ENCODE measurements around the gene GIT1. TPM values are rescaled to one million over a fixed set of nuclear protein-coding genes. Genes with fewer than 3 reads are reported as not detected.
A peak's percentile ranks its signal among the peaks of the same experiment; 100 is the strongest.

Gene GIT1
- total and polyA plus RNA-seq, 2 of the 13 experiments (the other 11 are each of a cell fraction or from before 2014, with no cell fraction given), result 14.2 to 30.8 TPM

DNA sequence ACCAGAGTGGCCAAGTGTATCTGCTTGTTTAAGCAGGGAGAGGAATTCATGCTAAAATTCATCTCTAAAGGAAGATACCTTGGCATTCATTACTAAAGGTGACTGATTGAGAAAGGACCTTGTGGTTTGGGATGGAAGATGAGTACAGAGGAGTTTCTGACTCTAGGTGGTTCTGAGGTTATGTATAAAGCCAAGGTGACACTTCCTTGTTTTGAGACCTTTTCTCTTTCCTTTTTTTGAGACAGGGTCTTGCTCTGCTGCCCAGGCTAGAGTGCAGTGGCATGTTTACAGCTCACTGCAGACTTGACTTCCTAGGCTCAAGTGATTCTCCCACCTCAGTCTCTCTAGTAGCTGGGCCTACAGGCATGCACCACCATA, 31.7 kb downstream of the GIT1 start:
- H3K27ac ChIP-seq (ENCODE audit: extremely low read length, insufficient read depth, low read length), result no peak overlapping the region
- H3K27me3 ChIP-seq (ENCODE audit: control insufficient read depth in 1 of 2, insufficient read depth in 2 of 2, low read length in 2 of 2), result peaks cover 0 to 10% of the 10 kb centered on the region in 2 experiments; a peak in 2 of 5 replicates
- no peak for FAIRE-seq
- H3K36me3 ChIP-seq (replicated peaks in 1 of 2; ENCODE audit: control insufficient read depth in 1 of 2, insufficient read depth in 2 of 2, low read length in 2 of 2), result no peaks in the 10 kb centered on the region; a peak in 1 of 5 replicates
- no peak overlapping the region for H3K4me2 ChIP-seq (ENCODE audit: low read depth, low read length)
- 0 out of 2 replicates have a peak, but pooled peaks cover 2% of the 10 kb centered on the region for H4K20me1 ChIP-seq (ENCODE audit: insufficient read depth, low read length)
- no peak overlapping the region for H3K4me3 ChIP-seq (replicated peaks in 1 of 3; ENCODE audit: insufficient read depth in 1 of 3, low read depth in 2 of 3, low read length in 3 of 3)
- H3K4me1 ChIP-seq (ENCODE audit: insufficient read depth, low read length), result peaks cover 39% of the 10 kb centered on the region
- no peaks in the 10 kb centered on the region for H3K79me2 ChIP-seq (ENCODE audit: insufficient read depth, low read length)
- H3K9ac ChIP-seq (ENCODE audit: insufficient read depth, low read depth, low read length), result no peak overlapping the region
- DNase-seq (ENCODE audit: low spot score), result no peak
- in situ Hi-C loops (cut with HindIII; ENCODE audit: extremely low pct_ligation_motif_present, low pct_unique_long_range_greater_than_20kb) (no loop called here), intact Hi-C loops (cut with micrococcal nuclease; ENCODE audit: unreplicated experiment) (no loop called here)
- H3K9me3 ChIP-seq (ENCODE audit: low read length), result no peaks in the 10 kb centered on the region
- no TSS peak for BruUV-seq (replicated peaks)
- H2AFZ ChIP-seq (ENCODE audit: low read length), result no peak overlapping the region
- CTCF ChIA-PET (ENCODE audit: low intra/inter-chr PET ratio, low total read pairs), result no interaction called here
- ATAC-seq, result no peak
- POLR2A ChIA-PET, result no interaction called here
- no peak for TF ChIP-seq TRIM24 (CRISPR knock-in tag; IDR thresholded peaks at IDR 0.05)
- TF ChIP-seq ZNF121 (CRISPR knock-in tag; IDR thresholded peaks at IDR 0.05), result 0 out of 2 replicates have a peak, but pooled peaks have one; percentile 33
- TF ChIP-seq, protein P1, sequence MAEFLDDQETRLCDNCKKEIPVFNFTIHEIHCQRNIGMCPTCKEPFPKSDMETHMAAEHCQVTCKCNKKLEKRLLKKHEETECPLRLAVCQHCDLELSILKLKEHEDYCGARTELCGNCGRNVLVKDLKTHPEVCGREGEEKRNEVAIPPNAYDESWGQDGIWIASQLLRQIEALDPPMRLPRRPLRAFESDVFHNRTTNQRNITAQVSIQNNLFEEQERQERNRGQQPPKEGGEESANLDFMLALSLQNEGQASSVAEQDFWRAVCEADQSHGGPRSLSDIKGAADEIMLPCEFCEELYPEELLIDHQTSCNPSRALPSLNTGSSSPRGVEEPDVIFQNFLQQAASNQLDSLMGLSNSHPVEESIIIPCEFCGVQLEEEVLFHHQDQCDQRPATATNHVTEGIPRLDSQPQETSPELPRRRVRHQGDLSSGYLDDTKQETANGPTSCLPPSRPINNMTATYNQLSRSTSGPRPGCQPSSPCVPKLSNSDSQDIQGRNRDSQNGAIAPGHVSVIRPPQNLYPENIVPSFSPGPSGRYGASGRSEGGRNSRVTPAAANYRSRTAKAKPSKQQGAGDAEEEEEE (CRISPR knock-in tag; IDR thresholded peaks at IDR 0.05; ENCODE audit: borderline replicate concordance), result no peak
- no peak for TF ChIP-seq JUNB (CRISPR knock-in tag; IDR thresholded peaks at IDR 0.05; ENCODE audit: borderline replicate concordance)
- TF ChIP-seq RFX3 (CRISPR knock-in tag; IDR thresholded peaks at IDR 0.05), result no peak
- no peak for TF ChIP-seq NR2F2 (IDR thresholded peaks at IDR 0.05; ENCODE audit: borderline replicate concordance, low read depth)
- no peak for TF ChIP-seq EEA1 (CRISPR knock-in tag; IDR thresholded peaks at IDR 0.05; ENCODE audit: borderline replicate concordance)
